Measurements from ENCODE around the gene MS4A2.
"Not testable (repeated sequence)": the region's sequence is repeated elsewhere in the genome, so short reads cannot be mapped to it uniquely, and the experiment has no call there.

MS4A2 gene

DNA sequence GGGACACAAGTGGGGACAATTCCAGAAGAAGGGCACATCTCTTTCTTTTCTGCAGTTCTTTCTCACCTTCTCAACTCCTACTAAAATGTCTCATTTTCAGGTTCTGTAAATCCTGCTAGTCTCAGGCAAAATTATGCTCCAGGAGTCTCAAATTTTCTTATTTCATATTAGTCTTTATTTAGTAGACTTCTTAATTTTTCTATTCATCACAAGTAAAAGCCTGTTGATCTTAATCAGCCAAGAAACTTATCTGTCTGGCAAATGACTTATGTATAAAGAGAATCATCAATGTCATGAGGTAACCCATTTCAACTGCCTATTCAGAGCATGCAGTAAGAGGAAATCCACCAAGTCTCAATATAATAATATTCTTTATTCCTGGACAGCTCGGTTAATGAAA is at the start of gene MS4A2:
Gene MS4A2, plus strand, starts transcription at position 301 of the 400 bp plus-strand sequence. CDS start 102 bp downstream, outside the sequence.
- no peak for DNase-seq

DNA sequence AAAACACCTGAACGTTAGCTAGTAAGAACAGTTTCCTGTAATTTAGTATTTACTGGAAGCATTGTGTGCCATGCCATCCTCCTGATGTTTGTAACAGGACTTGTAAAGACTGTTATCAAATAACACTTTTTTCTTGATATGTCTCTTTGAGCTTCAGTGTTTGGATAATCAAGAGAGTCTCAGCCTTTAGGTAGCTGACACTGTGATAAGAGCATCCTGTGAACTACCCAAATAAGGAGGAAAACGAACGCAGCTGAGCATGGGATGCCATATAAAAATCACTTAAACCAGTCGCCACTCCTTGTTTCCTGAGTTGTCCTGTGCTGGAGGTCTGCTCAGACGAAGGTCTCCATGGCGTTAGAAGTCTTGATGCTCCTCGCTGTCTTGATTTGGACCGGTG is 48.4 kb upstream of the MS4A2 start, which contains the start of gene OOSP2:
Gene OOSP2, plus strand, starts transcription at position 301 of the 400 bp plus-strand sequence. Its CDS starts 51 bp downstream, at position 352.
- DNase-seq: no peak

DNA sequence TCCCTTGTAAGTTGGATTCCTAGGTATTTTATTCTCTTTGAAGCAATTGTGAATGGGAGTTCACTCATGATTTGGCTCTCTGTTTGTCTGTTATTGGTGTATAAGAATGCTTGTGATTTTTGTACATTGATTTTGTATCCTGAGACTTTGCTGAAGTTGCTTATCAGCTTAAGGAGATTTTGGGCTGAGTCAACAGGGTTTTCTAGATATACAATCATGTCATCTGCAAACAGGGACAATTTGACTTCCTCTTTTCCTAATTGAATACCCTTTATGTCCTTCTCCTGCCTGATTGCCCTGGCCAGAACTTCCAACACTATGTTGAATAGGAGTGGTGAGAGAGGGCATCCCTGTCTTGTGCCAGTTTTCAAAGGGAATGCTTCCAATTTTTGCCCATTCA is 38.0 kb upstream of the MS4A2 start:
- DNase-seq: not testable (repeated sequence)

DNA sequence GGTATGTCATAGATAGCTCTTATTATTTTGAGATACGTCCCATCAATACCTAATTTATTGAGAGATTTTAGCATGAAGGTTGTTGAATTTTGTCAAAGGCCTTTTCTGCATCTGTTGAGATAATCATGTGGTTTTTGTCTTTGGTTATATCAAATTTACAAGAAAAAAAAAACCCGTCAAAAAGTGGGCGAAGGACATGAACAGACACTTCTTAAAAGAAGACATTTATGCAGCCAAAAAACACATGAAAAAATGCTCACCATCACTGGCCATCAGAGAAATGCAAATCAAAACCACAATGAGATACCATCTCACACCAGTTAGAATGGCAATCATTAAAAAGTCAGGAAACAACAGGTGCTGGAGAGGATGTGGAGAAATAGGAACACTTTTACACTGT is 37.6 kb upstream of the MS4A2 start:
- not testable (repeated sequence) for DNase-seq

DNA sequence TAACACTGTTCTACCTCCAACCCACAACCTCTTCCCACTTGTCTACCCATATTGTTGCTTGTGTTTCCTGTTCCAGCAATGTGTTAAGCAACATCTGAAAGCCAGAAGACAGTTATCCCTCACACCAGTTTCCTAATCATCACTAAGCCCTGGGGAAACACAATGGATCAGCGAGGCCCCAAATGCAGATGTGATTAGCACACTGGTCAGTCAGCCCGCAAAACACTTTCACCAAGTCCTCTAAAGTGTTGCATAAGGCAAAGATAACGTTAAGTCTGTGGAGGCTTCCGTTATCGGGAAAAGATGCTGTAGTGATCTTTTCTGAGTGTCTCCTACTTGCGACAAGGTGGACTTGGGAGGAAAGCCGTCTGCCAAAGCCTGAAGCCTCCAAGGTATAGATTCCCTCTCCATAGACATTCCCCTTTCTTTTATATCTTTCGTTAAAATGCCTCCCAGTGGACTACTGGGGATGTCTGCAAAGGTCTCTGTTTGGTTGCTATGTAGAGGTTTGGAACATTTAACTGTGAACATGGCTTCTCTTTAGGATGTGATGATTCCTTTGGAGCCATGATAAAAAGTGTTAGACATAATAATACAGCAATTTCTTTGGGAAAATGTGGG is 32.0 kb upstream of the MS4A2 start, which contains the start of gene MS4A3:
Gene MS4A3, plus strand, starts transcription at position 317 of the 621 bp plus-strand sequence. CDS start 4,496 bp downstream, outside the sequence.
- no peak for DNase-seq

DNA sequence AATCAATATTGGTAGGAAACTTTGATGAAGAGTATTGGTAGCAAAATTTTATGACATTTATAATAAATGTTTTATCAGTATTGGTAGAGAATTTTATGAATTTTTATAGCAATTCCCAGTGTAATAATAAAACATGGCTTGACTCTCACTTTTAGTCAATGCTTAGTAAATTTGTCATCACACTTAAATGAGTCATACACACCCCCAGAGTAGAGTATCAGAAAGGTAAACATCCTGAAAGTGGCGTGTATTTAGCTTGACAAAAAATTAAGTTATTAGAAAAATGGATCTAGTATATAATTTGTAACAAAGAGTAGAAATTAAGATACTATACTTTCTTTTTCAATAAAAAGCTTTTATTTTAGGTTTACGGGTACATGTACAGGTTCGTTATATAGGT is 29.4 kb upstream of the MS4A2 start:
- no peak for DNase-seq

DNA sequence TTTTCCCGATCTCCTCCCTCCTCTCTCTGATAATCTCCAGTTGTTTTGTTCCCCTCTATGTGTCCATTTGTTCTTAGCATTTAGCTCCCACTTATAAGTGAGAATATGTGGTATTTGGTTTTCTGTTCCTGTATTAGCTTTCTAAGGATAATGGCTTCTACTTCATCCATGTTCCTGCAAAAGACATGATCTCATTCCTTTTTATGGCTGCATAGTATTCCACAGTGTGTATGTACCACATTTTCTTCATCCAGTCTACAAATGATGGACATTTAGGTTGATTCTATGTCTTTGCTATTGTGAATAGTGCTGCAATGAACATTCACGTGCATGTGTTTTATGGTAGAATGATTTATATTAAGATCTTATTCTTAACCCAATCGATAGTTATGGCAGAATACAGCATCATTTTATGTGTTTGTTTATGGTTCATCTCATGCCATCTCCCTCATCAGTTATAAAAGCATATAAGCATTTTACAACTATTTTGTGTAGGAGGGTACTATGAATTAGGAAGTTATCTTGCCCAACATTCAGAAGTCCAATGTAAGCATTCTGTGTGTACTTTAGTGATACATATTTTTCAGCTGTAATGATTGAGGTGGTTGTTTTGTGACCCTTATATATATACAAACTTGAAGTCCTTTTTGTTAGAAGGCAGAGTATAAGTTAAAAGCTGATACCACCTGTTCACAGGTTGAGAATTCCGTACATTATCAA is 28.8 kb upstream of the MS4A2 start:
- no peak for DNase-seq

DNA sequence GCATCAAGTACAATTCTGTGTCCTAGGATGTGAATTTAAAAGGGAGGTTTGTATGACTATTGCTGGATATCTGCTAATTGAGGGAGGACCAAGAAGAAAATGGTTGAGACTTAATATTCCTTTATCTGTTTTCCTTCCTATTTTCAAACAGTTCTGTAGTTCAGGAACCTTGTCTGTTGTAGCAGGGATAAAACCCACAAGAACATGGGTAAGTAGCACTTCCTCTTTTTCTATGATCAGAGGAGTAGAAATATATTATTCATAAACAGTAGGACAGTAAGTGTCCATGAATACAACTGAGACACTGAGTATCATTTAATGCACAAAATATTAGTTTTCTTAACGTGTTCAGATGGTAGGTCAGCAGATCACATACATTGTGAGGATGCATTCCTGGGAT is 24.4 kb upstream of the MS4A2 start:
- DNase-seq: no peak

DNA sequence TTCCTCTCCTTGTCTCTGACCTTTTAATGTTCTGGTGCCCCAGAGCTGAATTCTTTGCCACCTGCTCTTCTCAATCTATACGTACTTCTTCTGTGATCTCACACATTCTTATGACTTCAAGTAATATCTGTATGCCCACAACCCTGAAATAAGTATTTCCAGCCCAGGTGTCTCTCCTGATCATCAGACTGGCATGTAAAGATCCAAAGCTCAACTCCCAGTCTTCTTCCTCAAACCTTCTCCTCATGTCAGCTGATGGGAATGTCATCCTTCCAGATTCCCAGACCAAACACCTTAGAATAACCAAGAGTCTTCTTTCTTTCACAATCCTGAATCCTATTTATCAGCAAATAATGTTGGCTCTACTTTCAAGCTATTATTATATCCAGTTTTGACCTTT is 22.7 kb upstream of the MS4A2 start:
- no peak for DNase-seq

DNA sequence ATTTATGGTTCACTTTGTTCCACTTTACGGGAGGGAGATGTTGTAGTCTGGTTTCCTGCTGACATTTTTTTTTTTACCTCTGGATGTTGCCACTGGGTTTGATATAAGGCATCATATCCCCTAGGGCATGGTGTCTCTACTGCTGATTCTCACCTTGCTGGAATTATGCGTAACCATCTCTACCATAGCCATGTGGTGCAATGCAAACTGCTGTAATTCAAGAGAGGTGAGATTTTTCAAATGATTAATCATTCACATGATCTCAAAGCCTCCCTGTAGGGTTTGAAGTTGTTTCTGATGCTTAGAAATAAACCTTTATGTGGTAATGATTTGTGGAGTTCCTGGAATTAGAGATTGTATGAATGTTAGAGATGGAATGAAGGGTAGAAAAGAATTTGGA is 19.0 kb upstream of the MS4A2 start:
- DNase-seq: no peak

DNA sequence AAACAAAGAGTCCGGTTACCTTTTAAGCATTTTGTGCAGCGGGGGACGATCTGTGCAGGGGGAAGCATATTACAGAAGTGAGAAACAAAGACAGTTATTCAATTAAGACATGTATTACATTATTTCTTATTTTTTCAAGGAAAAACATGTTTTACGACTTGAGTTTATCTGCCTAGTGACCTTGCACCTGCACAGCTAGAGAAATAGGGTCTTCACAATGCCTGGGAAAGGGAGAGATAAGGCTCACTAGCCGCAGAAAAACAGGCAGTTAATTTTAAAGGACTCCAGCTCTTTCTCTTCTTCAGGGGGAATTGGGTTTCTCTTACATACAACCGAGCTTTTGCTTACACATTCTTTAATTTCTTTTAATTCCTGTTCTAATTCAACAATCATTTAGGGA is 16.8 kb upstream of the MS4A2 start:
- not testable (repeated sequence) for DNase-seq

DNA sequence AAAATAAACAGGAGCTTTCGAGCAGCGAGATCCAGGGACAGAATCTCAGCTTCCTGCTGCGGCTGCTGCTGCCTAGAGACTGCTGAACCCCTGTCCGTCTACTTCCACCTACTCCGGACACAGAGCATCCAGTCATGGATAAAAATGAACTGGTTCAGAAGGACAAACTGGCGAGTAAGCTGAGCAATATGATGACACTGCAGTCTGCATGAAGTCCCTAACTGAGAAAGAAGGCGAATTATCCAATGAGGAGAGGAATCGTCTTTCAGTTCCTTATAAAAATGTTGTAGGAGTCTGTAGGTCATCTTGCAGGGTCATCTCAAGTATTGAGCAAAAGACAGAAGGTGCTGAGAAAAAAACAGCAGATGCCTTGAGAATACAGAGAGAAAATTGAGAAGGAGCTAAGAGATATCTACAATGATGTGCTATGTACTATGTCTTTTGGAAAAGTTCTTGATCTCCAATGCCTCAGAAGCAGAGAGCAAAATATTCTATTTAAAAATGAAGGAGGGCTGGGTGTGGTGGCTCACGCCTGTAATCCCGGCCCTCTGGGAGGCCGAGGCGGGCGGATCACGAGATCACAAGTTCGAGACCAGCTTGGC is 11.1 kb upstream of the MS4A2 start:
- no peak for DNase-seq

DNA sequence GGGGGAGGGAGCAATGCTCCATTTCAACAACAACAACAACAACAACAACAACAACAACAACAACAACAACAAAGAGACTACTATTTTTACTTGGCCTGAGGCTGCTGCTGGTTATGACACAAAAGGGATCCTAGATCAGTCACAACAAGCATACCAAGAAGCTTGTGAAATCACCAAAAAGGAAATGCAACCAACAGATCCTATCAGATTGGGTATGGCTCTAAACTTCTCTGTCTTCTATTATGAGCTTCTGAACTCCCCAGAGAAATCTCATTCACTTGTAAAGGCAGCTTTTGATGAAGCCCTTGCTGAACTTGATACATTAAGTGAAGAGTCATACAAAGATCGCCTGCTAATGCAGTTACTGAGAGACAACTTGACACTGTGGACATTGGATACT is 10.5 kb upstream of the MS4A2 start:
- DNase-seq: no peak

DNA sequence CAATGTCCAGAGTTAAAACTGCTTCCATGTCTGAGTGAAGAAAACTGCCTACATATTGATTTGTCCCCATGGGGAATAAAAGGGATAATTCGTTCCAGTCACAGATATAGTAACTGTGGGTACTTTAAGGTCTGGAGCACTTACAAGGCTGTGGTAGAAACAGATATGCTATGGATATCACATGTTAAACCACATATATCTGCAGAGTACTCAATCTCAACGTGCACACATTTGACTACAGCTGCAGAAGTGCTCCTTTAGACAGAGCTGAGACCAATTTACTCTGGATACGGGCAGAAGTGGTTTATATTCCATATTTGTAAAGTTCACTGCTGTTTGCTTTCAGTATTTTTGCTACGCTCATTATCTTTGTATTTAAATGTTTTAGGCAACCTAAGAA is 9.7 kb upstream of the MS4A2 start:
- DNase-seq: no peak

DNA sequence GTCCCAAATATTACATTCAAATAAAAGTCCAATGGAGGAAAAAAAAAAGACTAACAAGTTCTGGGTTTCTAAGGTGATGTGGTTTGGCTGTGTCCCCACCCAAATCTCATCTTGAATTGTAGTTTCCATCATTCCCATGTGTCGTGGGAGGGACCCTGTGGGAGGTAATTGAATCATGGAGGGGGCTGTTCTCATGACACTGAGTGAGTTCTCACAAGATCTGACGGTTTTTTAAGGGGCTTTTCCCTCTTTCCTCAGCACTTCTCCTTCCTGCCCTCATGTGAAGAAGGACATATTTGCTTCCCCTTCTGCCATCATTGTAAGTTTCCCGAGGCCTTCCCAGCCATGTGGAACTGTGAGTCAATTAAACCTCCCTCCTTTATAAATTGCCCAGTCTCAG is 7.9 kb upstream of the MS4A2 start:
- no peak for DNase-seq

DNA sequence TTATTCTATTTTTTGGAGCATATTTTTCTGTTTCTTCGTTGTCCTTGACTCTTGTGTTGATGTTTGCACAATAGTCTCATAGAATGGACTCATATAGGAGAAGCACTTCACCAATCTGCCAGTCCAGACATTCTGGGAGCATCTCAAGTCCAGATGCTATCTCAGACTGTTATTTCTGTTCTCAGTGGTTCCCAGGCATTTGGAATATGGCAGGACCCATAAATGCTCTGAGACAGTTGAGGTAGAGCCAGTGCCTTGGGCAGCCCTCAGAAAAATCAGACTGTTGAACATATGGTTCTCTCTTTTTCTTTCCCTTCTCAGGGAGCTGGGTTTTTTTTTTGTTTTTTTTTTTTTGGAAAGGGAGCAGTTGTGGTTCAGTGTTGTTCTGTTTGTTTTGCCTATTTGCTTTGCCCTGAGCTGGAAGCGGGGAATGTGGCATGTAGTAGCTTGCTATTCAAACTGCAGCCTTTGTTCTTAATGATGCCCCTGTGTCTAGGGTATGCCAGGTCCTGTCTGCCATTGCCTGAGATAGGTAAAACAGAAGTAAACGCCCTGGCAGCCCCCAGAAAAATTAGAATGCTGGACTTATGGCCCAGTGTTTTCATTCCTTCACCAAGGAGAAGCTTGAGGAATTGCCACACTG is 3.7 kb upstream of the MS4A2 start:
- DNase-seq: peak; percentile 31

DNA sequence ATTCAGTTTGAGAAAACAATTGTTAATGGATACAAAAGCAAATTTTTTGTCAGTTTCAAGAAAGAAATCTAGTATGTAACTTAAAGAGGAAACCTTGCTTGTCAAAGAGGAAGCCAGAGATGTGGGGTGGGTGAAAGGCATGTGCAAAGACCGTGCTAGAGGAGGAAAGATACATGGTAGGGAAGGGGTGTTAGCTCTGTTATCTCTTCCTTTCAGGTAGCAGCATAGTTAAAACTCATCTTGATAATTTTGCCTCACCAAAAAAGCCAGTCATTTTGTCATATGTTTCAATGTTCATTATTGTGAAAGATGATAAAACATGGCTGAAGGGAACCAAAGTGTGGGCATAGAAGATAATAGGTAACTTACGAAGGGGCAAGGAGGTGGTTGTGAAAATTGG is 2.6 kb upstream of the MS4A2 start:
- DNase-seq: no peak

DNA sequence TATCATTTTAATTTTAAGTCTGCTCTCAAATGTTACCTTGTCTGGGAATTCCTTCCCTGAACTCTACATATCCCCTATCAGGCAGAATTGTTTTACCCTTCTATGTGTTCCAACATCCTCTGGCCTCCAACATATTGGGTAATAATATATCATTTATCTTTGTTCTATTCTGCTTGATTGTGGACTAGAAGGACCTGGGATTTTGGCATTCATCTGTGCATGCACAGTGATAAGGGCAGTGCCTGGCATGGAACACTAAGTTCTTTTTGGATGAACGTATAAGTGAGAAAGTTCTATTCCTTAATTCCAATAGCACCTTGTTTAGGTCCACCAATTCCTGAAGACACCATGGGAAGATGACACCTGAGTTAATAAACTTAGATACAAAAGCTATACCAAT is 1.2 kb upstream of the MS4A2 start:
- no peak for DNase-seq

DNA sequence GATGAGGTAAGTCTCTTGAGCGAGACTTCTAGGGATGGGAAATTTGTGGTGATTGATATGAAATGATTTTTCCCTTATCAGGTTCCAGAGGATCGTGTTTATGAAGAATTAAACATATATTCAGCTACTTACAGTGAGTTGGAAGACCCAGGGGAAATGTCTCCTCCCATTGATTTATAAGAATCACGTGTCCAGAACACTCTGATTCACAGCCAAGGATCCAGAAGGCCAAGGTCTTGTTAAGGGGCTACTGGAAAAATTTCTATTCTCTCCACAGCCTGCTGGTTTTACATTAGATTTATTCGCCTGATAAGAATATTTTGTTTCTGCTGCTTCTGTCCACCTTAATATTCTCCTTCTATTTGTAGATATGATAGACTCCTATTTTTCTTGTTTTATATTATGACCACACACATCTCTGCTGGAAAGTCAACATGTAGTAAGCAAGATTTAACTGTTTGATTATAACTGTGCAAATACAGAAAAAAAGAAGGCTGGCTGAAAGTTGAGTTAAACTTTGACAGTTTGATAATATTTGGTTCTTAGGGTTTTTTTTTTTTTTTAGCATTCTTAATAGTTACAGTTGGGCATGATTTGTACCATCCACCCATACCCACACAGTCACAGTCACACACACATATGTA is 7.1 kb downstream of the MS4A2 start:
- no peak for DNase-seq

DNA sequence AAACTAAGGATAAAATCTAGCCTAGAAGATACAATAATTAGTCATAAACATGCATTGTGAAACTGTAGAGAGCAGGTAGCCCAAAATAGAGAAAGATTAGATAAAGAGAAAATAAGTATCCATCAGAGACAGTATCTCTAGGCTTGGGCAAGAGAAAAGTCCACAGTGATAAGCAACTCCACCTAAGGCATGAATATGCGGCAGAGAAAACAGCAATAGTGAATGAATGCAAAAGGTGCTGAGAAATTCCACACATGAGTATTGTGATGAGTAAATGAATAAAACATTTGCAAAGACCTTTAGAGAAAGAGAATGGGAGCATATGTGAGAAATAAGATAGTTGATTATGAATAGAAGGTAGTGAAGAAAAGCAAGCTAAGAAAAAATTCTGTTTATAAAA is 8.7 kb downstream of the MS4A2 start:
- DNase-seq: no peak

DNA sequence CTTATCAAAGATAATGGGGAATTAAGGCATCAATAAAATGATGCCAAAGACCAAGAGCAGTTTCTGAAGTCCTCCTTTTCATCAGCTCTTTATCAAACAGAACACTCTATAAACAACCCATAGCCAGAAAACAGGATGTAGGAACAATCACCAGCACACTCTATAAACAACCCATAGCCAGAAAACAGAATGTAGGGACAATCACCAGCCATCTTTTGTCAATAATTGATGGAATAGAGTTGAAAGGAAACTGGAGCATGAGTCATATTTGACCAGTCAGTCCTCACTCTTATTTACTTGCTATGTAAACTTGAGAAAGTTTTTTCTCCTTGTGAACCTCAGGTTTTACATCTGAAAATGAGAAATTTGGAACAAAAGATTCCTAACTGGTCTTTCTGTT is 10.0 kb downstream of the MS4A2 start:
- DNase-seq: no peak

DNA sequence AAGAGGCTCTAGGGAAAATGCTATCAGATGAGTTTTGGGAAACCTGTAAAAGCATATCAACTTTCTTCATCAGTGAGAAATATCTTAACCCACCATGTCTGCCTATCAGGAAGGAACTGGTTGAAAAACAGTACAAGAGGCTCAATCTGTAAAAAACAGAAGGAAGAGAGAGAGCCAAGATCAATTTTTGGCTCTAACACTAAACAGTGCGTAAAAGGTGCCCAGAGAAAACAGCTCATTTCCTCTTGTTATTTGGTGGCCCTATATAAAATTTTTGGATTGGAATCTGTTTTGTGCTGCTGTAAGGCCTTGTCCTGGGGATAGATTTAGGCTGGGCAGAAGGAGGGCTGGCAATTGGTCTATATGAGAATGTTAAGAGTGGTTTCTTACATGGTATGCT is 12.1 kb downstream of the MS4A2 start:
- no peak for DNase-seq

DNA sequence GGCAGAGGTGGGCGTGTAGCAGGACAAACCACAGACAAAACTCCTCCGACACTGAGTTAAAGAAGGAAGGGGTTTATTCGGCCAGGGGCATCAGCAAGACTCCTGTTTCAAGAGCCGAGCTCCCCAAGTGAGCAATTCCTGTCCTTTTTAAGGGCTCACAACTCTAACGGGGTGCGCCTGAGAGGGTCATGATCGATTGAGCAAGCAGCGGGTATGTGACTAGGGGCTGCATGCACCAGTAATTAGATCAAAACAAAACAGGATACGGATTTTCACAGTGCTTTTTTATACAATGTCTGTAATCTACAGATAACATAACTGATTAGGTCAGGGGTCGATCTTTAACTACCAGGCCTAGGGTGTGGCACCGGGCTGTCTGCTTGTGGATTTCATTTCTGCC is 12.9 kb downstream of the MS4A2 start:
- DNase-seq: not testable (repeated sequence)

Data from NCI-H446 treated with DMSO at 0.1 percent for 48 hours (cell line).